Effector memory CD4-positive, alpha-beta T cell (primary cell): ENCODE data around the gene OR4D1.

Experiments used
- DNase-seq, 3 donors: peaks; one replicate each; pipeline ENCODE4 v3.0.0-alpha.2; 2020
- H3K27ac ChIP-seq: 2 replicates; pipeline ENCODE4 v1.7.0; 2013; ENCODE audit warnings: mild to moderate bottlenecking, low read length, moderate library complexity; ENCODE audit not compliant: insufficient read depth, poor library complexity, severe bottlenecking
- H3K27me3 ChIP-seq: replicated peaks from 2 replicates; pipeline ENCODE4 v1.7.0; 2013; ENCODE audit warnings: mild to moderate bottlenecking, low read length; ENCODE audit not compliant: insufficient read depth, control insufficient read depth, poor library complexity, severe bottlenecking
- H3K36me3 ChIP-seq: 2 replicates; pipeline ENCODE4 v1.7.0; 2013; ENCODE audit warnings: mild to moderate bottlenecking, low read length, moderate library complexity; ENCODE audit not compliant: control insufficient read depth, insufficient read depth
- H3K4me1 ChIP-seq: 2 replicates; pipeline ENCODE4 v1.7.0; 2013; ENCODE audit warnings: low read length, mild to moderate bottlenecking; ENCODE audit not compliant: control insufficient read depth, insufficient read depth, poor library complexity, severe bottlenecking
- H3K4me3 ChIP-seq: 2 replicates; pipeline ENCODE4 v1.7.0; 2013; ENCODE audit warnings: low read length, low read depth, mild to moderate bottlenecking; ENCODE audit not compliant: insufficient read depth, poor library complexity, severe bottlenecking
- H3K9me3 ChIP-seq: 2 replicates; pipeline ENCODE4 v1.7.0; 2013; ENCODE audit warnings: mild to moderate bottlenecking, low read length, moderate library complexity; ENCODE audit not compliant: control insufficient read depth

Gene OR4D1

GRCh38 chr17:58148609-58149008, 425 bp downstream of the OR4D1 start:
- H3K27ac ChIP-seq: no peak overlapping the region
- peaks cover 12% of the 10 kb centered on the region for H3K4me1 ChIP-seq
- peaks cover 3% of the 10 kb centered on the region for H3K9me3 ChIP-seq
- no peaks in the 10 kb centered on the region for H3K27me3 ChIP-seq
- H3K36me3 ChIP-seq: no peaks in the 10 kb centered on the region
- H3K4me3 ChIP-seq: no peak overlapping the region
- DNase-seq: no peak

GRCh38 chr17:58150394-58150793, 2.2 kb downstream of the OR4D1 start:
- Histone ChIP-seq H3K9me3 (no peaks in the 10 kb centered on the region), H3K4me3 (no peak overlapping the region), H3K27ac (no peak overlapping the region), H3K36me3 (no peaks in the 10 kb centered on the region), H3K4me1 (peaks cover 25% of the 10 kb centered on the region), H3K27me3 (no peaks in the 10 kb centered on the region)
- no peak for DNase-seq

GRCh38 chr17:58153046-58153445, 4.9 kb downstream of the OR4D1 start:
- no peak overlapping the region for H3K4me3 ChIP-seq
- DNase-seq: peak; percentile 55 to 65 (median 56)
- H3K27ac ChIP-seq: peak overlapping the region; percentile 70
- H3K9me3 ChIP-seq: no peaks in the 10 kb centered on the region
- peaks cover 38% of the 10 kb centered on the region for H3K4me1 ChIP-seq
- H3K36me3 ChIP-seq: no peaks in the 10 kb centered on the region
- H3K27me3 ChIP-seq: no peaks in the 10 kb centered on the region

GRCh38 chr17:58153671-58154070, 5.5 kb downstream of the OR4D1 start:
- H3K9me3 ChIP-seq: no peaks in the 10 kb centered on the region
- H3K27me3 ChIP-seq: no peaks in the 10 kb centered on the region
- no peaks in the 10 kb centered on the region for H3K36me3 ChIP-seq
- H3K27ac ChIP-seq: peak overlapping the region; percentile 54
- H3K4me1 ChIP-seq: peaks cover 38% of the 10 kb centered on the region
- DNase-seq: no peak
- no peak overlapping the region for H3K4me3 ChIP-seq

GRCh38 chr17:58156839-58157803, 8.9 kb downstream of the OR4D1 start:
- peaks cover 43% of the 10 kb centered on the region for H3K4me1 ChIP-seq
- peak overlapping the region; percentile 64 for H3K4me3 ChIP-seq
- peak; percentile 17 to 46 (median 23) for DNase-seq
- no peaks in the 10 kb centered on the region for H3K9me3 ChIP-seq
- H3K27me3 ChIP-seq: no peaks in the 10 kb centered on the region
- H3K27ac ChIP-seq: peak overlapping the region; percentile 79
- H3K36me3 ChIP-seq: no peaks in the 10 kb centered on the region

- no peak for DNase-seq
- no peak overlapping the region for H3K4me3 ChIP-seq
- no peak overlapping the region for H3K27ac ChIP-seq
- H3K4me1 ChIP-seq: peaks cover 36% of the 10 kb centered on the region
- no peaks in the 10 kb centered on the region for H3K9me3 ChIP-seq
- H3K36me3 ChIP-seq: no peaks in the 10 kb centered on the region
- no peaks in the 10 kb centered on the region for H3K27me3 ChIP-seq
Measured at GRCh38 chr17:58158181-58158580, 10.0 kb downstream of the OR4D1 start.

- DNase-seq: no peak
- H3K36me3 ChIP-seq: no peaks in the 10 kb centered on the region
- H3K9me3 ChIP-seq: no peaks in the 10 kb centered on the region
- H3K4me1 ChIP-seq: peaks cover 8% of the 10 kb centered on the region
- H3K4me3 ChIP-seq: no peak overlapping the region
- H3K27me3 ChIP-seq: no peaks in the 10 kb centered on the region
- no peak overlapping the region for H3K27ac ChIP-seq
Measured at GRCh38 chr17:58161566-58161965, 13.4 kb downstream of the OR4D1 start.

GRCh38 chr17:58165981-58166380, 17.8 kb downstream of the OR4D1 start:
- no peaks in the 10 kb centered on the region for H3K27me3 ChIP-seq
- H3K9me3 ChIP-seq: no peaks in the 10 kb centered on the region
- no peak overlapping the region for H3K27ac ChIP-seq
- no peak for DNase-seq
- no peaks in the 10 kb centered on the region for H3K36me3 ChIP-seq
- H3K4me3 ChIP-seq: no peak overlapping the region
- peaks cover 15% of the 10 kb centered on the region for H3K4me1 ChIP-seq

- H3K9me3 ChIP-seq: no peaks in the 10 kb centered on the region
- H3K4me1 ChIP-seq: peaks cover 22% of the 10 kb centered on the region
- no peak for DNase-seq
- no peak within 1 kb of the TSS for H3K4me3 ChIP-seq
- no peak within 1 kb of the TSS for H3K27ac ChIP-seq
- H3K36me3 ChIP-seq: no peaks in the 10 kb centered on the region
- no peaks in the 10 kb centered on the region for H3K27me3 ChIP-seq
Measured at GRCh38 chr17:58166682-58167081, 18.5 kb downstream of the OR4D1 start, which contains the start of gene OR4D2. OR4D2 (plus strand) TSS chr17:58166982; CDS start chr17:58169656, 2,674 bp downstream.

- Histone ChIP-seq H3K27me3 (no peaks in the 10 kb centered on the region), H3K4me3 (no peak overlapping the region), H3K4me1 (peaks cover 30% of the 10 kb centered on the region), H3K27ac (peak overlapping the region; percentile 33), H3K36me3 (no peaks in the 10 kb centered on the region), H3K9me3 (no peaks in the 10 kb centered on the region)
- no peak for DNase-seq
Measured at GRCh38 chr17:58170622-58171021, 22.4 kb downstream of the OR4D1 start.
